WTC11 (cell line): ENCODE measurements around the gene HSPH1.

Source experiments
- ETV6 ChIP-seq: sonication (generic); formaldehyde crosslinking; IDR thresholded peaks from 2 replicates; pipeline ENCODE4 v1.8.1; 2022; ENCODE audit warnings: mild to moderate bottlenecking, missing genetic modification reagents
- NFYB ChIP-seq: sonication (generic); formaldehyde crosslinking; conservative IDR thresholded peaks from 2 replicates; pipeline ENCODE4 v1.8.0; 2022; ENCODE audit warnings: low read depth, missing genetic modification reagents
- TEAD4 ChIP-seq: sonication (generic); formaldehyde crosslinking; IDR thresholded peaks from 2 replicates; pipeline ENCODE4 v1.8.0; 2022; ENCODE audit warnings: mild to moderate bottlenecking, missing genetic modification reagents
- ZNF121 ChIP-seq: sonication (generic); formaldehyde crosslinking; IDR thresholded peaks from 2 replicates; pipeline ENCODE4 v1.8.0; 2023; ENCODE audit warnings: missing genetic modification reagents
- TF ChIP-seq, protein P1 (sequence below): fragments of 200-600 bp; IDR thresholded peaks from 2 replicates; pipeline ENCODE4 v1.8.0; 2022; ENCODE audit warnings: antibody characterized with exemption
- TF ChIP-seq, protein P2 (sequence below): sonication (generic); formaldehyde crosslinking; IDR thresholded peaks from 2 replicates; pipeline ENCODE4 v1.8.0; 2022; ENCODE audit warnings: mild to moderate bottlenecking, missing genetic modification reagents
- TF ChIP-seq, protein P3 (sequence below): sonication (generic); formaldehyde crosslinking; IDR thresholded peaks from 2 replicates; pipeline ENCODE4 v1.8.0; 2022; ENCODE audit warnings: mild to moderate bottlenecking, missing genetic modification reagents
- TF ChIP-seq, protein P4 (sequence below): sonication (generic); formaldehyde crosslinking; IDR thresholded peaks from 2 replicates; pipeline ENCODE4 v1.8.0; 2022; ENCODE audit warnings: mild to moderate bottlenecking, missing genetic modification reagents

DNA sequence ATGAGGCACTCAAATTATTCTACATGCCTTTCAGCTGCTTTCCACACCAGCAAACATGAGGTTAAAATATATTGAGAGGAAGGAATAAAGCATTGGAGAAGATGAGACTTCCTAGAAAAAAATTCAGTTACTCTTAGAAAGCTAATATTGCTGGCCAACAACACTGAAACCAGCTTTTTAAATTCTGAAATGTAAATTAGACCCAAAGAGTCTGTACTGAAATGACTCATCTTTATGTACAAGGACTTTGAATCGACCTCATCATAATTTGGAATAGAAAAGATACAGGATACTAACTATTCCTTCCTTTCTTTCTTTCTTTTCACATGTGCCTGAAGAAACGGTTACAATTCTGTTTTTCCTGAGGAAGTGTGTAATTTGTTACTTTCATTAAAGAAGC, 6.5 kb upstream of the HSPH1 start:
- TF ChIP-seq, protein P1, sequence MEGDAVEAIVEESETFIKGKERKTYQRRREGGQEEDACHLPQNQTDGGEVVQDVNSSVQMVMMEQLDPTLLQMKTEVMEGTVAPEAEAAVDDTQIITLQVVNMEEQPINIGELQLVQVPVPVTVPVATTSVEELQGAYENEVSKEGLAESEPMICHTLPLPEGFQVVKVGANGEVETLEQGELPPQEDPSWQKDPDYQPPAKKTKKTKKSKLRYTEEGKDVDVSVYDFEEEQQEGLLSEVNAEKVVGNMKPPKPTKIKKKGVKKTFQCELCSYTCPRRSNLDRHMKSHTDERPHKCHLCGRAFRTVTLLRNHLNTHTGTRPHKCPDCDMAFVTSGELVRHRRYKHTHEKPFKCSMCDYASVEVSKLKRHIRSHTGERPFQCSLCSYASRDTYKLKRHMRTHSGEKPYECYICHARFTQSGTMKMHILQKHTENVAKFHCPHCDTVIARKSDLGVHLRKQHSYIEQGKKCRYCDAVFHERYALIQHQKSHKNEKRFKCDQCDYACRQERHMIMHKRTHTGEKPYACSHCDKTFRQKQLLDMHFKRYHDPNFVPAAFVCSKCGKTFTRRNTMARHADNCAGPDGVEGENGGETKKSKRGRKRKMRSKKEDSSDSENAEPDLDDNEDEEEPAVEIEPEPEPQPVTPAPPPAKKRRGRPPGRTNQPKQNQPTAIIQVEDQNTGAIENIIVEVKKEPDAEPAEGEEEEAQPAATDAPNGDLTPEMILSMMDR: no peak
- TF ChIP-seq, protein P2, sequence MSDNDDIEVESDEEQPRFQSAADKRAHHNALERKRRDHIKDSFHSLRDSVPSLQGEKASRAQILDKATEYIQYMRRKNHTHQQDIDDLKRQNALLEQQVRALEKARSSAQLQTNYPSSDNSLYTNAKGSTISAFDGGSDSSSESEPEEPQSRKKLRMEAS (CRISPR knock-in tag): no peak
- TF ChIP-seq ZNF121 (CRISPR knock-in tag) (no peak), NFYB (CRISPR knock-in tag) (no peak), ETV6 (CRISPR knock-in tag) (no peak), TEAD4 (CRISPR knock-in tag) (no peak)
- TF ChIP-seq, protein P3, sequence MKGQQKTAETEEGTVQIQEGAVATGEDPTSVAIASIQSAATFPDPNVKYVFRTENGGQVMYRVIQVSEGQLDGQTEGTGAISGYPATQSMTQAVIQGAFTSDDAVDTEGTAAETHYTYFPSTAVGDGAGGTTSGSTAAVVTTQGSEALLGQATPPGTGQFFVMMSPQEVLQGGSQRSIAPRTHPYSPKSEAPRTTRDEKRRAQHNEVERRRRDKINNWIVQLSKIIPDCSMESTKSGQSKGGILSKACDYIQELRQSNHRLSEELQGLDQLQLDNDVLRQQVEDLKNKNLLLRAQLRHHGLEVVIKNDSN (CRISPR knock-in tag): no peak
- TF ChIP-seq, protein P4, sequence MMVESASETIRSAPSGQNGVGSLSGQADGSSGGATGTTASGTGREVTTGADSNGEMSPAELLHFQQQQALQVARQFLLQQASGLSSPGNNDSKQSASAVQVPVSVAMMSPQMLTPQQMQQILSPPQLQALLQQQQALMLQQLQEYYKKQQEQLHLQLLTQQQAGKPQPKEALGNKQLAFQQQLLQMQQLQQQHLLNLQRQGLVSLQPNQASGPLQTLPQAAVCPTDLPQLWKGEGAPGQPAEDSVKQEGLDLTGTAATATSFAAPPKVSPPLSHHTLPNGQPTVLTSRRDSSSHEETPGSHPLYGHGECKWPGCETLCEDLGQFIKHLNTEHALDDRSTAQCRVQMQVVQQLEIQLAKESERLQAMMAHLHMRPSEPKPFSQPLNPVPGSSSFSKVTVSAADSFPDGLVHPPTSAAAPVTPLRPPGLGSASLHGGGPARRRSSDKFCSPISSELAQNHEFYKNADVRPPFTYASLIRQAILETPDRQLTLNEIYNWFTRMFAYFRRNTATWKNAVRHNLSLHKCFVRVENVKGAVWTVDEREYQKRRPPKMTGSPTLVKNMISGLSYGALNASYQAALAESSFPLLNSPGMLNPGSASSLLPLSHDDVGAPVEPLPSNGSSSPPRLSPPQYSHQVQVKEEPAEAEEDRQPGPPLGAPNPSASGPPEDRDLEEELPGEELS (CRISPR knock-in tag): no peak
